HepG2 (cell line): ENCODE measurements around the gene EOGT. TPM values are rescaled to one million over a fixed set of nuclear protein-coding genes. Genes with fewer than 3 reads are reported as not detected.
A peak's percentile ranks its signal among the peaks of the same experiment; 100 is the strongest.

Experiments used
- CHD2 ChIP-seq: IDR thresholded peaks from 2 replicates; pipeline ENCODE4 v1.6.1; 2011; ENCODE audit warnings: low read depth, low read length, improper control_type of control experiment
- ELF4 ChIP-seq: sonication (generic); formaldehyde crosslinking; IDR thresholded peaks from 2 replicates; pipeline ENCODE4 v1.5.0; 2020; ENCODE audit warnings: missing genetic modification reagents, mild to moderate bottlenecking, moderate library complexity, borderline replicate concordance
- FOXA1 ChIP-seq, 2 experiments: fragments of 450-650 bp in 1 of 2; sonication (generic) in 1 of 2; formaldehyde crosslinking in 1 of 2; IDR thresholded peaks; 2 replicates each; pipeline versions ENCODE4 v1.4.0 to v1.6.1; 2016 to 2020; ENCODE audit warnings: missing genetic modification reagents in 1 of 2
- HNF4G ChIP-seq, 2 experiments: sonication (generic) in 1 of 2; formaldehyde crosslinking in 1 of 2; IDR thresholded peaks; 2 replicates each; pipeline versions ENCODE4 v1.4.0 to v1.6.1; 2011 to 2020; ENCODE audit warnings: borderline replicate concordance in 2 of 2, low read depth in 2 of 2, mild to moderate bottlenecking in 2 of 2, low read length in 1 of 2, missing genetic modification reagents in 1 of 2, moderate library complexity in 1 of 2
- KLF6 ChIP-seq: IDR thresholded peaks from 2 replicates; pipeline ENCODE4 v1.8.0; 2016; ENCODE audit warnings: missing biosample characterization, missing genetic modification reagents
- MEF2D ChIP-seq: sonication (generic); formaldehyde crosslinking; IDR thresholded peaks from 2 replicates; pipeline ENCODE4 v1.5.1; 2020; ENCODE audit warnings: mild to moderate bottlenecking, missing genetic modification reagents
- PITX1 ChIP-seq: sonication (generic); formaldehyde crosslinking; IDR thresholded peaks from 2 replicates; pipeline ENCODE4 v1.5.1; 2020; ENCODE audit warnings: mild to moderate bottlenecking, missing genetic modification reagents
- PREB ChIP-seq: sonication (generic); formaldehyde crosslinking; IDR thresholded peaks from 2 replicates; pipeline ENCODE4 v1.4.0; 2020; ENCODE audit warnings: missing genetic modification reagents
- RELA ChIP-seq: sonication (generic); formaldehyde crosslinking; IDR thresholded peaks from 2 replicates; pipeline ENCODE4 v1.4.0; 2020; ENCODE audit warnings: missing genetic modification reagents
- SAP130 ChIP-seq: IDR thresholded peaks from 2 replicates; pipeline ENCODE4 v1.6.1; 2016; ENCODE audit warnings: low read depth
- SMAD1 ChIP-seq: sonication (generic); formaldehyde crosslinking; IDR thresholded peaks from 2 replicates; pipeline ENCODE4 v1.4.0; 2020; ENCODE audit warnings: missing genetic modification reagents, low read depth, mild to moderate bottlenecking, borderline replicate concordance
- SRY ChIP-seq: sonication (generic); formaldehyde crosslinking; IDR thresholded peaks from 2 replicates; pipeline ENCODE4 v1.8.0; 2022; ENCODE audit warnings: mild to moderate bottlenecking, missing genetic modification reagents
- TBP ChIP-seq: sonication (generic); formaldehyde crosslinking; IDR thresholded peaks from 2 replicates; pipeline ENCODE4 v1.5.0; 2020; ENCODE audit warnings: missing genetic modification reagents
- THAP9 ChIP-seq: sonication (generic); formaldehyde crosslinking; IDR thresholded peaks from 2 replicates; pipeline ENCODE4; 2020; ENCODE audit warnings: missing genetic modification reagents, mild to moderate bottlenecking, borderline replicate concordance
- TOE1 ChIP-seq: sonication (generic); formaldehyde crosslinking; IDR thresholded peaks from 2 replicates; pipeline ENCODE4 v1.4.0; 2020; ENCODE audit warnings: mild to moderate bottlenecking, missing genetic modification reagents
- TRIM24 ChIP-seq: sonication (generic); formaldehyde crosslinking; IDR thresholded peaks from 2 replicates; pipeline ENCODE4 v1.8.0; 2022; ENCODE audit warnings: mild to moderate bottlenecking, missing genetic modification reagents
- YEATS4 ChIP-seq: sonication (generic); formaldehyde crosslinking; IDR thresholded peaks from 2 replicates; pipeline ENCODE4 v1.4.0; 2020; ENCODE audit warnings: missing genetic modification reagents, borderline replicate concordance
- ZFX ChIP-seq: sonication (generic); formaldehyde crosslinking; IDR thresholded peaks from 2 replicates; pipeline ENCODE4 v1.4.0; 2020; ENCODE audit warnings: mild to moderate bottlenecking, low read depth, missing genetic modification reagents, moderate library complexity
- ZFY ChIP-seq: sonication (generic); formaldehyde crosslinking; IDR thresholded peaks from 2 replicates; pipeline ENCODE4 v1.4.0; 2020; ENCODE audit warnings: missing genetic modification reagents
- ZMYM3 ChIP-seq: sonication (generic); formaldehyde crosslinking; IDR thresholded peaks from 2 replicates; pipeline ENCODE4 v1.5.1; 2020; ENCODE audit warnings: mild to moderate bottlenecking, missing genetic modification reagents
- ZNF230 ChIP-seq: sonication (generic); formaldehyde crosslinking; IDR thresholded peaks from 2 replicates; pipeline ENCODE4 v1.4.0; 2020; ENCODE audit warnings: mild to moderate bottlenecking, missing genetic modification reagents
- ZNF333 ChIP-seq: sonication (generic); formaldehyde crosslinking; IDR thresholded peaks from 2 replicates; pipeline ENCODE4 v1.4.0; 2020; ENCODE audit warnings: mild to moderate bottlenecking, missing genetic modification reagents, borderline replicate concordance
- ZNF512 ChIP-seq: sonication (generic); formaldehyde crosslinking; IDR thresholded peaks from 2 replicates; pipeline ENCODE4 v1.4.0; 2020; ENCODE audit warnings: mild to moderate bottlenecking, missing genetic modification reagents
- ZNF562 ChIP-seq: sonication (generic); formaldehyde crosslinking; IDR thresholded peaks from 2 replicates; pipeline ENCODE4 v1.8.0; 2022; ENCODE audit warnings: missing genetic modification reagents, borderline replicate concordance
- ZNF672 ChIP-seq: sonication (generic); formaldehyde crosslinking; IDR thresholded peaks from 2 replicates; pipeline ENCODE4 v1.8.1; 2022; ENCODE audit warnings: missing genetic modification reagents
- polyA plus RNA-seq, 8 experiments: library from polyadenylated mRNA; depleted of rRNA in 3 of 8; stranded (reverse) in 7 of 8; unstranded in 1 of 8; fragments of >200 nt; fragmentation: Illumina TruSeq in 4 of 8; extraction: Trizol in 4 of 8; gene quantifications; 2 replicates each; pipeline versions ENCODE4 v1.2.1 to v1.2.3, GENCODE V29; 2011 to 2016; ENCODE audit warnings: low read depth in 4 of 8, missing spikeins in 1 of 8, mixed read lengths in 1 of 8; ENCODE audit not compliant: insufficient read depth in 1 of 8
- total RNA-seq, 5 experiments: library from RNA; depleted of rRNA; stranded (reverse); fragments of >200 nt; fragmentation: Illumina TruSeq; extraction: Trizol; gene quantifications; 2 replicates each; pipeline ENCODE4 v1.2.3, GENCODE V29; 2016; ENCODE audit warnings: low read depth in 1 of 5

EOGT gene
- total and polyA plus RNA-seq, 2 of the 13 experiments (the other 11 are each of a cell fraction or from before 2014, with no cell fraction given): 4.5 to 18.6 TPM

DNA sequence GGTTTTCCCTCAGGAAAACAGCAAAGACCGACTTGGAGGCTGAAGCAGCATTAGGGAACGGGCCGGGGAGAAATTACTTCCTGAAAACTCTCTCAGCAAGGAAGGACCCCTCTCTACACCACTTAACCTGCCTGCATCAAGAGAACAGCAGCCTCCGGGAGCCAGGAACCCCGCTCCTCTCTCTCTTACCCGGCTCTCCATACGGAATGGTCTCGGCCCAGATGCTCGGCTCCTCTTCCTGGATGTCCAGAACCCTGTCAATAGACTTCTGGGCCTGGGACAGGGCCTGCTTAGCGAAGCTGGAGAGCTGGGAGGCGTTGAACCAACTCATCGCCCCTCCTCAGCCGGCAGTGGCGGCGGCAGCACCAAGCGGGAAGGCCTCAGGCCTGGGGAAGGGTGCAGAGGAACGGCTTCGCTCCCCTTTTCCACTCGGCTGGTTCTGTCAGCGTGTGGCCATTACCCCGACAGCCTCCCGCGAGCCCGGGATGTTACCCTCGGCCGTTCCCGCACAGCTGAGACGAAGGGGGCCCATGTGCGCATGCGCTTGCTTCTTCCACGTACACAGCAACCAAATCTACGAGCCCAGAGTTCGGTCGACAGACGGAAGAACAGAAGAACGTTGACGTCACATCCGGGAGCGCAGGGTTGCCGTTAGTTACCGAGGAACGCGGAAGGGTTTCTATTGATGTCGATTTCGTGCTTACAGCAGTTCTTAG, 38.4 kb upstream of the EOGT start, which contains the start of gene TMF1 (continued):
- TF ChIP-seq HNF4G (IDR thresholded peaks at IDR 0.05; ENCODE audit: borderline replicate concordance, low read depth, low read length): no peak
- TF ChIP-seq HNF4G (CRISPR knock-in tag; IDR thresholded peaks at IDR 0.05; ENCODE audit: borderline replicate concordance, low read depth): 0 out of 2 replicates have a peak, but pooled peaks have one; percentile 43
- no peak for TF ChIP-seq RELA
- TF ChIP-seq ZFY (CRISPR knock-in tag): peak; percentile 95
- TF ChIP-seq ZNF672 (CRISPR knock-in tag): no peak
- no peak for TF ChIP-seq PREB (CRISPR knock-in tag)
- TF ChIP-seq SAP130 (CRISPR knock-in tag): peak; percentile 95
- TF ChIP-seq ELF4 (CRISPR knock-in tag): peak; percentile 91; the same call in 1 of the 2 replicates
- TF ChIP-seq THAP9 (CRISPR knock-in tag): peak; percentile 59
- TF ChIP-seq SMAD1 (CRISPR knock-in tag): 0 out of 2 replicates have a peak, but pooled peaks have one; percentile 29
- TF ChIP-seq YEATS4 (CRISPR knock-in tag): peak; percentile 86
- no peak for TF ChIP-seq TBP (CRISPR knock-in tag)
- no peak for TF ChIP-seq TOE1 (CRISPR knock-in tag)
- TF ChIP-seq ZNF512: no peak
- peak; percentile 59; the same call in 1 of the 2 replicates for TF ChIP-seq PITX1 (CRISPR knock-in tag)
- TF ChIP-seq ZNF230 (CRISPR knock-in tag): peak; percentile 54; the same call in 1 of the 2 replicates
- TF ChIP-seq FOXA1 (IDR thresholded peaks at IDR 0.05): no peak
- TF ChIP-seq FOXA1 (CRISPR knock-in tag; IDR thresholded peaks at IDR 0.05): 0 out of 2 replicates have a peak, but pooled peaks have one; percentile 36
- no peak for TF ChIP-seq ZMYM3 (CRISPR knock-in tag)
- no peak for TF ChIP-seq KLF6 (CRISPR knock-in tag)
- TF ChIP-seq ZFX: peak; percentile 92
- peak; percentile 76; the same call in 1 of the 2 replicates for TF ChIP-seq SRY (CRISPR knock-in tag)
- no peak for TF ChIP-seq ZNF562 (CRISPR knock-in tag)
- TF ChIP-seq MEF2D: no peak
- no peak for TF ChIP-seq TRIM24 (CRISPR knock-in tag)
- TF ChIP-seq ZNF333 (CRISPR knock-in tag): 0 out of 2 replicates have a peak, but pooled peaks have one; percentile 13
- TF ChIP-seq CHD2: peak; percentile 83
